HG02970 (cell line): ENCODE measurements around the gene ADISSP.

Experiments
- ATAC-seq: cut with Tn5 transposase; IDR thresholded peaks from one replicate; pipeline ENCODE4 v1.9.1; 2021; ENCODE audit warnings: mild to moderate bottlenecking, moderate library complexity, moderate number of reproducible peaks; ENCODE audit not compliant: unreplicated experiment, low FRiP score

The ADISSP gene

DNA sequence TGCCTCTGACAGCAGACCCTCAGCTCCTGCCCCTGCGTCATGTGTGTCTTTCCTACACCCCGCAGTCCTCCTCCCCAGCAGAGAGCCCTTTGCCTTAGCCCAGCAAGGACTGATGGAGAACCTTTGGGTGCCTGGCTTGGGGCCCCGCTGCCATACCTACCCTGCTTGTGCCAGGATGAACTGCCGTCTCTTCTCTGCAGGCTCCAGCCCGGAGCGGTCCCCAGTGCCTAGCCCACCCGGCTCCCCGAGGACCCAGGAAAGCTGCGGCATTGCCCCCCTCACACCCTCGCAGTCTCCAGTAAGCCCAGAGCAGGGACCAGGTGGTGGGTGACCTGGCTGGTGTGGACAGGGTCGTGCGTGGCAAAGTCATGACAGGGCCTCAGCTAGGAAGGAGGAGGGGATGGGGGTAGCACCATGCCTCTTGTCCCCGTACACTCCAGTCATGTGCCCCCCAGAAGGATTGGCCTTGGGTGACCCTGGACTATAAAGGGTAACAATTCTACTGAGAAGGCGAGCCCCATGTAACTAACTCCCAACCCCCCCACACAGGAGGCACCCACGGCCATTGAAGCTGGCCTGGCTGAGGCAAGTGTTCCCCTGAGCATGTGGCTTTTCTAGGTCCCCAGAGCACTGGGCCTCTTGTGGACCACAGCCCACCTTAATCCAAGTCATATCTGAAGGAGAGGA lies 26.8 kb downstream of the ADISSP start:
- ATAC-seq = no peak

DNA sequence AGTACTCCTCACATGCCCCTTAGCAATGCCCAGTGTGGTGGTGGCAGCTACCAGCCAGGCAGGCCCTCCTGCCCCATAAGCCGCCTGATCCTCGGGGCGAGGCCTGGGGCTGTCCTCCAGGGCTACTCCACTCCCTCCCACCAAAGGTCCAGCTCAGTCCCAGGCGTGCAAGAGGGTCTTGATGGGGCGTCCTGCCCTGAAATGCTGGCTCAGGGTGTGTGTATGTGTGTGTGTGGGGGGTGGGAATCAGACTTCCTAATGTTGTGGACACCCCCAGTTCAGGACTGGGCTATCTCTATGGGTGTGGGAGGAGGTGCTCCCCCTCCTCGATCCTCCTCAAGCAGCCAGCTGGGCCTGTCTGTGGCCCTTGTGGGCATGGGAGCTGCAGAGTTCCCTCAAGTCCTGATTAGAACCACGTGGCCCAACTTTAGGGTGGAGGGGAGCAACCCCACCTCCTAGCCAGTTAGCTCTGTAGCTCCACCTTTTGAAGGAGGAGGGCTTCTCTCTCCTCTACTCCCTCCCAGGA lies 27.6 kb downstream of the ADISSP start:
- ATAC-seq = no peak

DNA sequence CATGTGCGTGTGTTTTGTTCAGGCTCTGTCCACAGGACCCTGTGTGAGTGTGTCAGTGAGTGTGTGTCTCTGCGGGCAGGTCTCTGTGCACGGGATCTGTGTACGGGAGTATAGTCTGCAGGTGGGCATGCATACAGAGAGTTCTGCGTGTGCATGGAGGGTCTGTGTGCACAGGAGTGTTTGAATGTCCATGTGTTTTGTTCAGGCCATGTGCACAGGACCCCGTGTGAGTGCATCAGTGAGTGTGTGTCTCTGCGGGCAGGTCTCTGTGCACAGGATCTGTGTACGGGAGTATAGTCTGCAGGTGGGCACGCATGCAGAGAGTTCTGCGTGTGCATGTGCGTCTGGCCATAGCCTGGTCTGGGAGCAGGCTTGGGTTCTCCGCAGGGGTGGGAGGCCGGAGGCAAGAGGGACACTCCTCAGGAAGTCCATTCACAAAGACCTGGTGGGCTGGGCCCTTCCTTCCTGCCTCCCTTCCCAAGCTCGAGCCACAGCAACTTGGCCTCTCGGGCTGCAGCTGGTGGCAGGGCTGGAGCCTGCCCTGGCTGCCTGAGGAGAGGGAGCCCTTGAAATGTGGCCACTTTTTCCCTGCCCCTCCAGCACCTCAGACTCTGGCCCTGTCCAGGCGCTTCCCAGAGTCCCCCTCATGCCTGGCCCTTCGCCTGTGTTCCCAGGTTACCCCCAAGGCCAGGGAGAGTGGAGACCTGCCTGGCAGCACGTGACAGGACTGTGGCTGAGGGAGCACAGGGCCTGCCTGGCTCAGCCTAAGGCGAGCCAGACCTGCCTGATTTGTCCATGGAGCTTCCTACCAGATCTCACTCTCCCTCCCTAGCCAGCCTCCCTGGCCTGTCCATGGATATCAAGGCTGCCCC lies 28.3 kb downstream of the ADISSP start:
- ATAC-seq = no peak

DNA sequence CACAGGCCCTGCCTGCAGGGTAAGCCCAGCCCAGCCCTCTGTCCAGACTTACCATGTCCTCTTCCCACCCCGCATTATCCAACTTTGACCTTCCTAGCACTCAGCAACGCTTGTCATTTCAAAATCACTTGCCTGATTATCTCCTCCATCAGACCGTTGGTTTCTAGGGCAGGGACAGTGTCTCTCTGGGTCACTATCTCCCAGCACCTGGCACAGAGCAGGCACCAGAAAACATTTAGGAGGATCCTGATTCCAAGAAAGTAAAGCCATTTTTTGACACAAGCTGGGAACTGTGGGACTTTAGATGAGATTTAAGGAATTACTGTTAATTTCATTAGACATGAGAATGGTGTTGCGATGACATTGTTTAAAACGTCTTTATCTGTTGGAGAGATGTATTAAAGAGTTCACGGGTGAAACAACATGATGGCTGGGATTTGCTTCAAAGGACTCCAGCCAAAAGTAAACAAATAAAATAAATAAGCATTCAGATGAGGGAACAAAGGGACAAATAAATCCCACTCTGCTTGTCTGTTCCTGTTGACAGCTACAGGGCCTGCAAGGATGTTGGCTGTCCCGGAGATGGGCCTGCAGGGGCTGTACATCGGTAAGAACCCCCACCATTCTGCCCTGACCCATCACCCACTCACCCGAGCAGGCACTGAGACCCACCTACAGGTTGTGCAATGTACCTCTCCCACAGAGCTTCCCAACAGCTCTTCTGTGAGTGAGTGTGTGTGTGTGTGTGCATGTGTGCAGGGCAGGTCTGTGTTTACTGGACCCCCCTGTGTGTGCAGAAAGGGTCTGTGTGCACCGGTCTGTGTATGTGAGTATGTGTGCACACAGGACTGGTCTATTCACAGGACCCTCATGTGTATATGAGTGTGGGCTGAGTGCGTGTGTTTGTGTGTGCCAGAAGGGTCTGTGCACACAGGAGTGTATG lies 29.2 kb downstream of the ADISSP start:
- ATAC-seq = no peak

DNA sequence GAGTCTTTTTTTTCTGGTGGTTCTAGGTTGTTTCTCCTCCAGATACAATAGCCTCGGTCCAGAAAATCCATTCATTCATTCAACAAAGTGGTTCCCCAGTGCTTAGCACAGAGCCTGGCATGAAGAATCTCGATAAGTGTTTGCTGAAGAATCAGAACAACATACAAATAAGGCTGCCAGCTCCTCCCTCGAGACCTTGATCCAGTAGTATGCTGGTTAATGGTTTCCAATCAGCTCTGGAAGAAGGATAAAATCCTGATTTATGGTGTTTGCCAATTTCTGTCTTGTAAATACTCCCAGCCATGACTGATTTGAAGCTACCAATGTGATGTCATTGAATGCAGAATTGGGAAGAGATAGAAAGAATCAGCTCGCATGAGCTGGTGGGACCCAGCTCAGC lies 31.8 kb downstream of the ADISSP start:
- no peak for ATAC-seq

DNA sequence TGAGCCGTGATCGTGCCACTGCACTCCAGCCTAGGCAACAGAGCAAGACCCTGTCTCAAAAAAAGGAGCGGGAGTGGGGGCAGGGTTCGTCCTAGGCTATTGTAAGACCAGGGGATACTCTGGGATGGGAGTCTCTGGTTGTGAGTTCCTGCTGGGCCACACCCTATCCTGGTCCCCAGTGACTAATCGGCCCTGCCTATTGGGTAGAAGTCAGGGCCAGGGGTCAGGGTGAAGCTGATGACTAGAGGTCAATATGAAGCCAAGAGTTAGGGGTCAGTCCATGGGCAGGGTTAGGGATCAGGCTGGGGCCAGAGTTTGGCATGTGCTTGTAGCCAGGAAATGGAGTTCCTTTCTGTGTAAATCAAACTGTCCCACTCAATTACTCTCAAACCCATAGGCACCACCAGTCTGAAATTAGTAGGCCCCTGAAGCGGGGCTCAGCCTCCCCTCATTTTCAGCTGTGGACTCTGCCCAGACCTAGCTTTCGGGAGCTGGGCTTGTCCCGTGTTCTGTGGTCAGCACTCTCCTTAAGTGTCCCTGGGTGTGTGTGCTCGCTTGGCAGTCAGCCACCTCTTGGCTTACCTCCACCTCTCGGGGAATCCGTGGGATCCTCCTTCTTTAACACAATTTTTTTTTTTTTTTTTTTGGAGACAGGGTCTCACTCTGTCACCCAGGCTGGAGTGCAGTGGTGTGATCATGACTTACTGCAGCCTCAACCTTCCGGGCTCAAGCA lies 33.3 kb downstream of the ADISSP start:
- no peak for ATAC-seq

DNA sequence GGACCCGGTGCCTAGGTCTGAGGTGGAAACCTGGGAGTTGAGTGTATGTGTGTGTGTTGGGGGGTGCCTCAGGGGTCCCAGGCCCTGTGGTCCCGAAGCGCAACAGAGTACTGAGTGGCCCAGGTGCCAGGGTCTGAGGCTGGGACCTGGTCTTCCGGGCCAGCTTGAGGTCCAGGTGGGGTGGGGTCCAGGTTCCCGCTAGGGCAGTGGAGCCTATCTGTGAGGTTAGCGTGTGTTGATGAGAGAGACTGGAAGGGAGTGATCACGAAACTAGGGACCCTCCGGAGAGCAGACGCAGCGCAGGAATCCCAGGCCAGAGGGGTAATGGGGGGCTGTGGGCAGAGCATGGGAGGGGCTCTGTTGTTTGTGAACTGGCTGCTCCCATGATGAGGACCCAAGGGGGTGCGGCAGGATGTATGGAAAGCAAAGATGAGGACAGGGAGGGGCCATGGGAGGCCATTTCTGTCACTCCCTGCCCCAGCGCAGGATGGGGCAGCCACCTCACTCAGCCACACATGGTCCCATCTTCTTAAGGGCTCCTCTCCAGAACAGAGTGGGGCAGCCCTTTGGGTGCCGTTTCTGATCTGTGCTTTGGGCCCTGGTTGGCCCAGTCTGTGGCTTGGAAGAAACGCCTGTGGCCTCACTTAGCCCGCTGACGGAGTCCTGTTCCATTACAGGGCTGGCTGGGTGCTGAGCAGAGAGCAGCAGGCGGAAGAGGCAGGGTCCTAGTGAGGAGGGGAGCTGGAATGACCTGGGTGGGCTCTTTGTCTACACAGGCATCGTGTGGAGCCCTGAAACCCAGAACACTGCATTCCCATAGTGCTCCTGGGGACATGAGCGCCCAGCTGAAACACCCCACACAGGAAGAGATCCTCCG lies 34.2 kb downstream of the ADISSP start:
- ATAC-seq = no peak

DNA sequence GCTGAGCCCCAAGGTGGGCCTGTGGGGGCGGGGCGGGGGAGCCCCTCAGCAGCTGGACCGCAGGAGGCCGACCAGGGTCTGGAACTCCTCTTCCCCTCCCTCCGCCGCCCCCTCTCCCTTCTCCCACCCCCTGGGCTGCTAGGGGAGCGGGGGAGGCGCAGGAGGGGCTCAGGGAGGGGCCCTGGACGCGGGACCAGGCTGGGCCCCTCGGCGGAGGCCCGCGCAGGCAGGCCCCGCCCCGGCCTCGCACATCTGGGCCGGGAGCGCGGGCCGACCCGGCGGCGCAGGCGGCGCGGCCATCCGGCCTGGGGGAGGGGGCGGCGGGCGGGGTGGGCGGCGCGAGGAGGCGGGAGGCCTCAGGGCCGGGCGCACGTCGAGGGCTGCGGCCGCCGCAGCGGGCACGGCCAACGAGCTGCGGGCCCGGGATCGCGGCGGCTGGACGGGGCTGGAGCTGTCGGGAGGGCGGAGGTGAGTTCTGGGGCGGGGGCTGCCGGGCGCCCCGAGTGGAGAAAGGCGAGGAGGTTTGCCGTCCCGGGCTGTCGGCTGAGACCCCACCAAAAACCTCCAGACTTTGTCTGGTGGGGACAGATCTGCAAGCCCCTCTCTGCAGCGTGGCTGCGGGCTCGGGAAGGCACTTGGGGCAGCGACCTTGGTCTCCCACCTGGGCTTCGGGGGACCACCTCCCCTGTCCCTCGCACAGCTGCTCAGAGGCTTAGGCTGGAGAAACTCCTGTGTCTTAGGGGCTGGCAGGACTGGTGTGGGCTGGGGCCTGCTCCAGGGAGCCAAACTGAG lies 35.0 kb downstream of the ADISSP start, which contains the start of gene HSPA12B:
HSPA12B (plus strand) TSS at position 359 of the 792 bp plus-strand sequence. CDS start 5,990 bp downstream, outside the sequence.
- no peak for ATAC-seq

DNA sequence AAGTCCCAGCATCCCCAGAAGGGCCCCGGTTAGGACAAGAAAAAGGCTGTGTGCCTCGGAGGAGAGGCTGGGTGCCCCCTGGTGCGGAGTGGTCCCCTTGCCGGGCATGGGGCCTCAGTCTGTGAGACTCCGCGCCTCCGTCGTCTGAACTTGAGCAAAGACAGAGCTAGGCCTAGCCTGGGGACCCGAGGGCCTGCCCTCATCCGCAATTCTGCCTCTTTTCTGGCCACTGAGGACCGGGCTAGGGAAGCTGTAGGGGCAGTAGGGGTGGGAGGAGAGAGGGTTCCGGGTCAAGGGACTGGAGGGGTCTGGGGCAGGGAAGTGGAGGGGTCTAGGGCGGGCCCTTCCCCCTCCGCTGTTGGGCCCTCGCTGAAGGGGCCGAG lies 35.6 kb downstream of the ADISSP start:
- ATAC-seq = no peak

DNA sequence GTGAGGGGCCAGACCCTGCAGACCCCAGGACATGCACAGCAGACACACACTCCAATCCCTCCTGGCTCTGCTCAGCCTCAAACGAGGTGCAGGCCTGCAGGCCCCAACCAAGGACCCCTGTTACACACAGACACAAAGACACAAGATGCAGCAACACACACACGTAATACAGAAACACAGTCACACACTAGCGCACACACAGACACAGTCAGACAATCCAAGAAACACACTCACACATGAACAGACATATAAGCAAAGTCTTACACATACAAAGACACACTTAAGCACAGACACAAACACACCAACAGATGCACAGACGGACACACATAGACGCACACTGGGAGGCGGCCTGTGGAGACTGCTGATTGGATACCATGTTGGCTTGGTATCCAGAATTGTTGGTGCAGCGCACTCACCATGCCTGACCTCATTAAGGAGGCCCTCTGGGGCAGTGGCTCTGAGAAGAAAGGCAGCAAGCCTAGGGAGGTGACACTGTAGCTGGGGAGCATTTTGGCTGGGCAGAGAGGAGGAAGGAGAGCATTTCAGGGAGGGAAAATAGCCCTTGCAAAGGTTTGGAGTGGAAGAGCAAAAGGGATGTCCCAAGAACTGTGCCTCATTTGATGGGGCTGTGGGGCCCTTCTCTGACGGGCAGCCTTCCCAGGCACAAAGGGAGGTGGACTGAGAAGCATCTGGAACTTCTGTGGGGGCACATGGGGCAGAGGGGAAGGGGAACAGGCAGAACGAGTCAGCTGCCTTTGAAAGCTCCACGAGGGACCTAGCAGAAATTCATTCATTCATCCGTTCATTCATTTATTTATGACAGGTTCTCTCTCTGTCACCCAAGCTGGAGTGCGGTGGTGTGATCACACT lies 36.5 kb downstream of the ADISSP start:
- ATAC-seq = no peak

DNA sequence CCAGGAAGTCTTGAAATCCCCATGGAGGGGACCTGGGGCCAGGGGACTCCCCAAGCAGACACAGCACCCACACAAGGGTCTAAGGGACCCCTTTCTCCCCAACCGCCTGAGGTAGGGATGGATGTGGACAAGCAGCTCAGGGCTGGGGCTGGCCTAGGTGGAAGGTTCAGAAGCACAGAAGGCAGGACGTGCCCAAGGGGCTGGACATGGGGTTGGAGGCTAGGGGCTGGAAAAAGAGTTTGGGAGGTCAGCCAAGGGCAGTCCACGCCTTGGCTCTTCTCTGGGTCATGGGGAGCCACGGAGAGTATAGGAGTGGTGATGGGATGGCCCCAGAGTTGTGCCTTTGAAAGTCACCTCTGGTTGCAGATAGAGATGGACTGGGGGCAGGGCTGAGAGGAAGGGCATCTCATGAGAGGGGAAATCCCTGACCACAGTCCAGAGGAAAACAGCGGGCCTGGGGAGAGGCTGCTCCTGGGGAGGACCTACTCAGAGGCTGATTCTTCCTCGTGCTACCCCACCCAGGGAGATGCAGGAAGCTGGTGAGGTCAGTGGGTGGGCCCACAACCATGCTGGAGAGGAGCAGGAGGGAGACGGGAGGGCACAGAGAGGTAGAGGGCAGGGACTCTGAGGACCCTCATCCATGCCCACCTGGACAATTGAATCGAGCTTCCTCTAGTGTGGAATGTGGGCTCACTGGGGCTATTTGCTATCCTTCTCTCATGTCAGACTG lies 37.6 kb downstream of the ADISSP start:
- no peak for ATAC-seq

DNA sequence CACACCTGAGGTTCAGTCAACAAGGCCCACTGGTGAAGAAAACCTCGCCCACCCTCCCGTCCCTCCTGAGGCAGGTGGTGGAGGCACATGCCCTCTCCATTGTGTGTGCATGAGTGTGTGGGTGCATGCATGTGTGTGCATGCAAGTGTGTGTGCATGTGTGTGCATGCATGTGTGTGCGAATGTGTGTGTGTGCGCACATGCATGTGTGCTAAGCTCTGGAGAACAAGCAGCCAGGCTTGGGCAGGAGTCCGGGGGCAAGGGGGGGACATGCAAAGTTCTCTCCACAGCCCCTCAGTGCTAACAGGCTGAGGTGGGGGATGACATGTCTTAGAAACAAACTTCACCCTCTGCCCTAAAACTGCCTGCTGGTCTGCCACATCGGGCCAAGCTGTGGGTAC lies 38.2 kb downstream of the ADISSP start:
- ATAC-seq = no peak

DNA sequence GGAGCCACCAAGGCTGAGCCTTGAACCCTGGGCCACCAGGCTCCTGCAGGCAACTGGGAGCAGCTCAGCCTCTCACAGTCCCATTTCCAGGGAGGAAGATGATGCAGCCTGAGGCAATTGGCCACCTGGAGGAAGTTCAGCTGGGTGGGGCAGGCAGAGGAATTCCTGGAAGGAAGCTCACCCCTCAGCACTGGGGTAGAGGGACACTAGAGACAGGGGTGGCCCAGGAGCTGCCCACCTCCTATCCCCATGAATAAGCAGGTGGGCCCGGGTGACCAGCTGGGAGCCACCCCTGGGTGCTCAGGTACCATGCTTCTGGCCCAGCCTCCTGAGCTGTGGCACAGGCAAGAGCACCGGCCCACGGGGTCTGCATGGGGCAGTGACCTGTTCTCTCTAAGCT lies 38.7 kb downstream of the ADISSP start:
- no peak for ATAC-seq

DNA sequence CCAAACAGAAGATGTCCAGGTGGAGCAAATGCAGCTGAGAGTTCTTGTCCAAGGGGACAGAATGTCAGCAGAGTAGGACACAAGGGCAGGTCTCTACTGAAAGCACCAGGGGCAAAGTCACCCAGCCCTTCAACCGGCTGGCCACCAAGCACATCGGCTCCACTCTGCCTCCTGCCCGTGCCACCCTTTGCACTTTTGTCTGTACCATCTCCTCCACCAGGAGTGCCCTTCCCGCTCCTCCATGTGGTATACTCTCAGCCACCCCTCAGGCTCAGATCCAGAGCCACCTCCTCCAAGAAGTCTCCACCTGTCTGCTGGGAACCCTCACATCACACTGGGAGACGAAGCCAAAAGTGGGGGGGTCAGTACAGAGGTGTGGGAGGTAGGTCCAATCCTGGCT lies 39.2 kb downstream of the ADISSP start:
- ATAC-seq = no peak

DNA sequence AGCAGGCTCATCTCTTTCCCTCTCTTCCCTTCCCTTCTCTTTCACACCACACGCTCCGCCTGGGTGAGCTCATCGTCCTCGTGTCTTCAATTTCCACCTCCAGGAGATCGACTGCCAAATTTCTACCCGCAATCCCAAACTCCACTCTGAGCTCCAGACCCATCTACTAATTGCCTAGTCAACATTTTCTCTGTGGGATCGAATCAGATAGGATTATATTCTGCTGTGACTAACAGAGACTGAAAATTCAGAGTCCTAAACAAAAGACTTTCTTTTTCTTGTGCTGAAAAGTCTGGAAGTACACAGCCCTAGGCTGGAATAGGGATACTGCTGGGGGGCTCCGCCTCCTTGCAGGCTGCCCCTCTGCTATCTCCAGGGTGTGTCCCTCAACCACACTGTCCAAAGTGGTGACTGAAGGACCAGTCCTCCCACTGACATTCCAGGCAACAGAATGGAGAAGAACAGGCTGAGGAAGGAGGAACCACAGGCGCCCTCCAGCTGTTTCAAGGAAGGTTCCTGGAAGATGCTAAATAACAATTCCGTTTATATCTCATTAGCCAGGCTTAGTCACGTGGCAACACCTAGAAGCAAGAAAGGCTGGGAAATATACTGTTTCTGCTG lies 40.0 kb downstream of the ADISSP start:
- ATAC-seq = no peak

DNA sequence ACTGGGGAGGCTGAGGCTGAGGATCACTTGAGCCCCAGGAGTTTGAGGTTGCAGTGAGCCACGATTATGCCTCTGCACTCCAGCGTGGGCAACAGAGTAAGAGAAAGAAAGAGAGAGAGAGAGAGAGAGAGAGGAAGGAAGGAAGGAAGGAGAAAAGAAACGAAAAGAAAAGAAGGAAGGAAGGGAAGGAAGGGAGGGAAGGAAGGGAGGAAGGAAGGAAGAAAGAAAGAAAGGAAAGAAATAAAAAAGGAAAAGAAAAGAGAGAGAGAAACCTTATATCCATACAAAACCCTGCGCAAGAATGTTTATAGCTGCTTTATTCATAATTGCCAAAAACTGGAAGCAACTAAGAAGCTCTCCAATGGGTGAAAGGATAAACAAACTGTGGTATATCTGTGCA lies 43.2 kb downstream of the ADISSP start:
- ATAC-seq = no peak
